Right atrium auricular region (tissue), 2 donors: Measurements from ENCODE around the gene DDX23. TPM values are rescaled to one million over a fixed set of nuclear protein-coding genes. Genes with fewer than 3 reads are reported as not detected.

ENCODE experiments used
- DNase-seq: peaks from one replicate; pipeline ENCODE4 v3.0.0-alpha.2; 2019; ENCODE audit warnings: low spot score
- H3K27ac ChIP-seq, 2 donors: fragments of 200-600 bp; sonication (generic); 1 replicate in 1 of 2; 2 replicates in 1 of 2; pipeline ENCODE4 v1.5.1; 2016 to 2019
- H3K27me3 ChIP-seq, 2 donors: fragments of 200-600 bp; sonication (generic); one replicate each; pipeline versions ENCODE4 v1.5.1 to v1.6.0; 2017 to 2019
- H3K36me3 ChIP-seq: fragments of 200-600 bp; sonication (generic); one replicate; pipeline ENCODE4 v1.5.1; 2016
- H3K4me1 ChIP-seq, 2 donors: fragments of 200-600 bp; sonication (generic); one replicate each; pipeline versions ENCODE4 v1.5.1 to v1.6.0; 2017 to 2019
- H3K4me3 ChIP-seq, 2 donors: fragments of 200-600 bp; sonication (generic); 1 replicate in 1 of 2; 2 replicates in 1 of 2; pipeline ENCODE4 v1.5.1; 2017 to 2019; ENCODE audit warnings: mild to moderate bottlenecking in 1 of 2, moderate library complexity in 1 of 2
- H3K9me3 ChIP-seq, 2 donors: fragments of 200-600 bp; sonication (generic); one replicate each; pipeline ENCODE4 v1.5.1; 2019
- CTCF ChIP-seq, 2 donors: fragments of 200-600 bp; sonication (generic); IDR thresholded peaks; one replicate each; pipeline ENCODE4 v1.5.1; 2019; ENCODE audit warnings: antibody characterized with exemption in 2 of 2
- total RNA-seq, 2 donors: library from RNA; depleted of rRNA; stranded (reverse); fragments of >200 nt; gene quantifications; one replicate each; pipeline ENCODE4 v1.1.0, GENCODE V29; 2016

Gene DDX23
- total RNA-seq, 2 donors from 2014 or later, result 28.3 to 34.2 TPM

GRCh38 chr12:48889679-48890078, 37.7 kb upstream of the DDX23 start:
- Histone ChIP-seq H3K4me3 (no peak overlapping the region), H3K27ac (no peak overlapping the region), H3K27me3 (no peaks in the 10 kb centered on the region), H3K9me3 (no peaks in the 10 kb centered on the region), H3K36me3 (no peaks in the 10 kb centered on the region), H3K4me1 (peaks cover 0 to 10% of the 10 kb centered on the region in 2 donors)
- no peak for TF ChIP-seq CTCF (IDR thresholded peaks at IDR 0.05)
- no peak for DNase-seq

- no peak for TF ChIP-seq CTCF (IDR thresholded peaks at IDR 0.05)
- no peak for DNase-seq
- H3K4me3 ChIP-seq, result no peak overlapping the region
- no peaks in the 10 kb centered on the region for H3K36me3 ChIP-seq
- H3K27ac ChIP-seq, result no peak overlapping the region
- no peaks in the 10 kb centered on the region for H3K9me3 ChIP-seq
- peaks cover 0 to 25% of the 10 kb centered on the region in 2 donors for H3K4me1 ChIP-seq
- H3K27me3 ChIP-seq, result no peaks in the 10 kb centered on the region
Observed at GRCh38 chr12:48883305-48884161, 31.6 kb upstream of the DDX23 start.

DNA sequence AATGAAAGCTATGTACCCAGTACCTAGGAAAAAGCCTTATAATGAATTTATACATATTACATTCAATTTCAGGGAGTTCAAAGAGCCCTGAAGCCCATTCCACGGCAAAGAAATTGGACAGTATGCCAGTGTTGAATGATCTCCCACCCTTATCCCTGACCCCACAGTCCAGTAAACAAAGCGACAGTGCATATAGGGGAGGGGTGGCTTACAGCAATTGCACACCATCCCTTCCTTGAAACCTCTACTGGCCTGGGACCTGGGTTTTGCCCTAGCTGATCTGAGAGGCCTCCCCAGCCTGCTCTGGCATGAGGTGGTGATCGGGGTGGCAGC, 31.0 kb upstream of the DDX23 start:
- Histone ChIP-seq H3K4me3 (no peak overlapping the region), H3K27ac (no peak overlapping the region), H3K27me3 (no peaks in the 10 kb centered on the region), H3K4me1 (peaks cover 0 to 25% of the 10 kb centered on the region in 2 donors), H3K36me3 (no peaks in the 10 kb centered on the region), H3K9me3 (no peaks in the 10 kb centered on the region)
- no peak for DNase-seq
- TF ChIP-seq CTCF (IDR thresholded peaks at IDR 0.05), result no peak

- Histone ChIP-seq H3K27ac (peak overlapping the region in 1 of 2 donors; percentile 26), H3K27me3 (no peaks in the 10 kb centered on the region), H3K9me3 (no peaks in the 10 kb centered on the region), H3K36me3 (no peaks in the 10 kb centered on the region), H3K4me3 (peak overlapping the region in 1 of 2 donors; percentile 19), H3K4me1 (peaks cover 0 to 25% of the 10 kb centered on the region in 2 donors)
- no peak for TF ChIP-seq CTCF (IDR thresholded peaks at IDR 0.05)
- peak; percentile 61 for DNase-seq
Observed at GRCh38 chr12:48882315-48882687, 30.3 kb upstream of the DDX23 start.

GRCh38 chr12:48881686-48882314, 29.8 kb upstream of the DDX23 start:
- peaks cover 0 to 25% of the 10 kb centered on the region in 2 donors for H3K4me1 ChIP-seq
- no peaks in the 10 kb centered on the region for H3K9me3 ChIP-seq
- H3K36me3 ChIP-seq, result no peaks in the 10 kb centered on the region
- DNase-seq, result no peak
- peak overlapping the region in 1 of 2 donors; percentile 19 for H3K4me3 ChIP-seq
- no peaks in the 10 kb centered on the region for H3K27me3 ChIP-seq
- no peak for TF ChIP-seq CTCF (IDR thresholded peaks at IDR 0.05)
- peak overlapping the region in 1 of 2 donors; percentile 26 for H3K27ac ChIP-seq
